NCI-H226 (cell line): ENCODE results near the gene IQGAP3.
A peak's percentile ranks its signal among the peaks of the same experiment; 100 is the strongest.
"Not testable (repeated sequence)": the region's sequence is repeated elsewhere in the genome, so short reads cannot be mapped to it uniquely, and the experiment has no call there.

Experiments
- DNase-seq: peaks from one replicate; pipeline ENCODE4 v3.0.0-alpha.2; 2015

The IQGAP3 gene

GRCh38 chr1:156592158-156592909 lies 20.0 kb upstream of the IQGAP3 start:
- DNase-seq: peak; percentile 25

DNA sequence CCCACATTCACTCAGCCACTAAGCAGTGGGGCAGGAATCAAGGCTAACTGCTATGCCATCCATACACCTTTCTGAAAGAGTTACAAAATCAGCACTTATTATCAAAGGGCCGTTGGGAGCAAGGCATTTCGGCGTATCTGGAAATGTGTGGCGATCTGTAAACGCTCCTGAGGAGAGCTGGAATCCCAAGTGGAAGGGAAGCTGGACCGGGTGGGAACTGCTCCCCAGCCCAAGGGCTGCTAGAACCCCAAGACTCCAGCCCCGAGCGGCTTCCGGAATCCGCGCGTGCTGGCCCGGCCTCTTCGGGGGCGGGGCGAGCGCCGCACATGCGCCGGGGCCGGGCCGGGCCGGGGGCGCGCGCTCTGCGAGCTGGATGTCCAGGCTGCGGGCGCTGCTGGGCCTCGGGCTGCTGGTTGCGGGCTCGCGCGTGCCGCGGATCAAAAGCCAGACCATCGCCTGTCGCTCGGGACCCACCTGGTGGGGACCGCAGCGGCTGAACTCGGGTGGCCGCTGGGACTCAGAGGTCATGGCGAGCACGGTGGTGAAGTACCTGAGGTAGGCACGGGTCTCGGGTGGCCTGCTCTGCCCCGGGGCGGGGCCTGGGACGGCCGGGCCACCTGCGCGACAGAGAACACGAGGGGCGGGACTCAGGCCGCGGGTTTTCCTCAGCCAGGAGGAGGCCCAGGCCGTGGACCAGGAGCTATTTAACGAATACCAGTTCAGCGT lies 19.2 kb upstream of the IQGAP3 start, which contains the start of gene NAXE:
Gene NAXE (plus strand): TSS at position 345 of the 726 bp plus-strand sequence. CDS start 29 bp downstream, at position 374.
- peak; percentile 72 for DNase-seq

- DNase-seq: no peak
Observed at GRCh38 chr1:156591181-156591431, 18.7 kb upstream of the IQGAP3 start.

DNA sequence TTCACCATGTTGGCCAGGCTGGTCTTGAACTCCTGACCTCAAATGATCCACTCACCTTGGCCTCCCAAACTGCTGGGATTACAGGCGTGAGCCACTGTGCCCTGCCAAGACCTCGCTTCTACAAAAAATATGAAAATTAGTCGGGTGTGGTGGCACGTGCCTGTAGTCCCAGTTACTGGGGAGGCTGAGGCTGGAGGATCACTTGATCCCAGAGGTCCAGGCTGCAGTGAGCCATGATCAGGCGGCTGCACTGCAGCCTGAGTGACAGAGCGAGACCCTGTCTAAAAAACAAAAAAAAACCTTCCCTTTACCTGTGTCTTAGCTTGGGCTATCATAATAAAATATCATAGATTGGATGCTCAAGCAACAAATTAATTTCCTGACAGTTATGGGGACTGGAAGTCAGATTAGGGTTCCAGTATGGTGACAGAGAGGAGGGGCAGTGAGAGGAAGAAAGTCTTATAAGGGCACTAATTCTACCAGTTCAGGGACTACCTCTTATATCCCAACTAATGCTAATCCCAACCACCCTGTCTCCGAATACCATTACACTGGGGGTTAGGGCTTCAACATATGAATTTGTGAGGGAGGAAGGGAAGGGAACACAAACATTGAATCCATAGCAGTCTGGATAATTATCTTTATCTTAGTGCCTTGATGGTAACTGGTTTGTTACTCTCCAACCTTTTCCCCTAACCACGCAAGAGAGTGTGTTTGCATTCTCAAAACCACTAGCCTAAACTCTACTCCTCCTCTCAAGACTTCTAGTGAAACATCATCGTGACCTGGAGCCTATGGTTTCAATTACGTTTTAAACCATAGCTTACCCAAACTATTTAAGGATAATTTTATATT lies 18.2 kb upstream of the IQGAP3 start:
- DNase-seq: no peak

DNA sequence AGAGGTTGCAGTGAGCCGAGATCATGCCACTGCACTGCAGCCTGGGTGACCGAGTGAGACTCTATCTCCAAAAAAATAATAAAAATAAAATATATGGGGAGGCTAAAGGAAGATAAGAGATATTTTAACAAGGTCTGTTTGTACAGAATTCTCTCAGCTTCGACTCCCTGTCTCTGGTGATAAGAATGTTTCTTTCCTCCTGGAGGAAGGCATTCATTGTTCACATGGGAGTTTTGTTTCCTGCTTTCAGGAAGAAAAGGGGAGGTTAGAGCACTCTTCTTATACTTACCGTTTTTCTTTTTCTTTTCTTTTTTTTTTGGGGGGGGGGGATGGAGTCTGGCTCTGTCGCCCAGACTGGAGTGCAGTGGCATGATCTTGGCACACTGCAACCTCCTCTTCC lies 17.2 kb upstream of the IQGAP3 start:
- no peak for DNase-seq

DNA sequence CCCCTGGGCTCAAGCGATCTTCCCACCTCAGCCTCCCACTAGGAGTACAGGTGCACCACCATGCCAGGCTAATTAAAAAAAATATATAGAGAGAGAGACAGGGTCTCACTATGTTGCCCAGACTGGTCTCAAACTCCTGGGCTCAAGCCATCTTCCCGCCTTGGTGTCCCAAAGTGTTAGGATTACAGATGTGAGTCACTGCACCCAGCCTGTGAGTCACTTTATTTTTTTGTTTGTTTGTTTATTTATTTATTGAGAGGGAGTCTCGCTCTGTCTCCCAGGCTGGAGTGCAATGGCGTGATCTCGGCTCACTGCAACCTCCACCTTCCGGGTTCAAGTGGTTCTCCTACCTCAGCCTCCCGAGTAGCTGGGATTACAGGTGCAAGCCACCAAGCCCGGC lies 15.6 kb upstream of the IQGAP3 start:
- not testable (repeated sequence) for DNase-seq

DNA sequence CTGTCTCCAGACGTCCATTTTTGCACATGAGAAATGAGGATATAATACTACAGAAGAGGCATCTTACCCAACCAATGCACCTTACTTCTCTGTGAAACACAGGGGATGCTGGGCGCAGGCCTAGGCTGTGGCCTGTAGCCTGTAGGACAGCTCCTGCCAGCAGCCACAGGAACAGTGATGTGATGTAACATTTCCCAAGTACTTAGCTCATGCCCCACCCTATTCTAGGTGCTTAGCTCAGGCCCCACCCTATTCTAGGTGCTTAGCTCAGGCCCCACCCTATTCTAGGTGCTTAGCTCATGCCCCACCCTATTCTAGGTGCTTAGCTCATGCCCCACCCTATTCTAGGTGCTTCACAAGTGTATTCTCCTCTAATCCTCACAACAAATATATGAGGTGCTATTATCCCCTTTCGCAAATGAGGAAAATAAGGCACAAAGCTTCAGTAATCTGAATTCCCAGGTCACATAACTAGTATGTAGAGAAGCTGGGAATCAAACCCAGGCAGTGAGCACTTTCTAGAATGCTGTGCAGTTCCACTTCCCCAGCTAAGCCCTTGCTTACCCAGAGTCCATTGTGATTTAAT lies 14.6 kb upstream of the IQGAP3 start:
- no peak for DNase-seq

DNA sequence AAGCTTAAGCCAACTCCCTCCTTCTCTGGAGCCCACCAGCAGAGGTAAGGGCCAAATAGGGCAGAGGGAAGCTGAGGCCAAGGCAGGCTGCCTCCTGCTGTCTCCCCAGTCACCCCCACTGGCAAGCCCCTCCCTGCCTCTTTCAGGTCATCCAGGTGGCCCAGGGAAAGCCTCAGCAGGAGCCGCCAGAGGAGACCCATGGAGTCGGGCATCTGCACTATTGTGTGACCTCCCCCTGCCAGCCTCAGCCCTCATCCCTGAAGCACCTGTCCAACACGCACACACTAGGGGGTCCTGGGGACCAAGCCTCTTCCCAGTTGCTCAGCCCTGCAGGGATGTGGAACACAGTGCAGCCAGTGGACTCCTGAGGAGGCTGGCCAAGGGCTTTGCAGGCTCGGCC lies 14.0 kb upstream of the IQGAP3 start:
- no peak for DNase-seq

- DNase-seq: no peak
Observed at GRCh38 chr1:156584813-156585212, 12.4 kb upstream of the IQGAP3 start.

DNA sequence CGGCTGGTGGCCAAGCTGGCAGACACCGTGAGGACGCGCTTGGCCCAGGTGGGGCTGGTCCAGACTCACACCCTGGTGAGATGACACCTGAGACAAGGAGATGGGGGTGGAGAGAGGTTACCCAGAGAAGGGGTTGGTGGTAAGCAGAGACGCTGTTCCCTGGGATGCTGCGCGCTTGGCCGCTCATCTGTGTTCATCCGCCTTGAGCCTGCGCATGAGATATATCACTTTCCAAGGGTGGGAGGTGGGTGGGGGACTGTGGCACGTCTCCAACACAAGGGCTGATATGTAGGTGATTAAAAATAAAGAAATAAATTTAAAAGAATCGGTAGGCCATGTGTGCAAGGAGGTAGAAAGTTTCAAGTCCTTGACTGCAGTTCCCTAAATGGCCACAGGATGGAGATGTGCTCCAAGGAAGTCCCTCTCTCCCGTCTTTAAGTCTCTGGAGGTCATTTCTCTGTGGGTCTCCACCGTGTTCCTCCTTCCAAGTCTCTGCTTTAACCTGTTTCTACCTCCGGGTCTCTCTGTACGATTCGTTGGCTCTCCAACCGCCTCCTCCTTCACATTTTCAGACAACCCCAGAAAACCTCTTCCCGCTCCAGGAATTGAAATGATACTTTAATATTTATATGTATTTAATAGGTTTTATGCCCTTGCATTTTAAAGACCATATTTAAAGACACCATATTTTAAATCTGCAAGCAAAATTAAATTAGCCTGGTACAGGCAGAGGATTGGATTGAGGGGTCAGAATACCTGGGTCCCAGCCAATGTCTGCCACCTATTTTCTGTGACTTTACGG lies 11.7 kb upstream of the IQGAP3 start:
- DNase-seq: peak; percentile 42

DNA sequence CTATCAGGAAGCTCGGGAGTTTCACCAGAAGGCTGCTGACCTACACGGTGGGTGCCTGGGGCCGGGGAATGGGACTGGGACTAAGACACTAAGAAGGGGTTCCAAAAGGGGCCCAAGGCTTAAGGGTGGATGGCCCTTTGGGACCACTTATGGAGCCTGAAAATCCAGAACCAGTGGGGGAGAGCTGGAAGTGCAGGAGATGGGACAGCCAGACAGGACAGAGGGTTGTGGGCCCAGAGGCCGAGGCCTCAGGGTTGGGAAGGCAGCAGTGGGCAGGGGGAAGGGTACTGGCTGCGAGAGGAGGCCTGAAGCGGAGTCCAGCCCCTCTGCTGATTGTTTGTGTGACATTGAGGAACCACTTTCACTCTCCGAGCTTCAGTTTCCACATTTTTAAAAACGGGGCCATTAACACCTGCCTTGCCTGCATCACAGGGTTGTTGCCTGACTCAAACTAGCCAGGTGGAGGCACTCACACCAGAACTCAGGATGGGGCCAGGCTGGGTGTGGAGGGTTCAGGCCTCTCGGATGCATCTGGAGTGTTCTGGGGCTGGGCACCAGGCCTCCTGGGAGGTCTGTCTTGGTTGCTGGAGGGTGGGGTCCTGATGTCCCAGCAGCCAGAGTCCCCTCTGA lies 10.1 kb upstream of the IQGAP3 start:
- DNase-seq: no peak

DNA sequence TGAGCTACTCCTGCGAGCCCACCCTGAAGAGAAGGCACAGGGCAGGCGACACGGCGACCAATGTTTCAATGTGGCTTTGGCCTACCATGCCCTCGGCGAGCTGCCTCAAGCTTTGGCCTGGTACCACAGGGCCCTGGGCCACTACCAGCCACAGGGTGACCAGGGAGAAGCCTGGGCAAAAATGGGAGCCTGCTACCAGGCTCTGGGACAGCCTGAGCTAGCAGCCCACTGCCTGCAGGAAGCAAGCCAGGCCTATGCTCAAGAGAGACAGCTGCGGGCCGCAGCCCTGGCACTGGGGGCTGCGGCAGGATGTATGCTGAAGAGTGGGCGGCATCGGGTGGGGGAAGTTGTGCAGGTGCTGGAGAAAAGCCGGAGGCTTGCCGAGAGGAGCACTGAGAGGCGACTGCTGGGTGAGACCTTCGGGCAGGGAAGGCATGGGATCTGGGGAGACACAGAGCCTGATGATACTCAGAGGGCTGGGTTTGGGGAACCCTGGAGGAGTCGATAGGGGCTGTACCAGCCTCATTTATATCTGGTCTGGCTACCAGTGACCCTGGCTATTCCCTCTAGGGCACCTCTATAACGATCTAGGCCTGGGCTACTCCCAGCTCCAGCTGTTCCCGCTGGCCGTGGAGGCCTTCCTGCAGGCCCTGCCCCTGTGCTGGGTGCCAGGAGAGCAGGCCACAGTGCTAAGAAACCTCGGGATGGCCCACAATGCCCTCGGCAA lies 9.5 kb upstream of the IQGAP3 start:
- no peak for DNase-seq

GRCh38 chr1:156579472-156579871 lies 7.1 kb upstream of the IQGAP3 start, which contains the start of gene TTC24:
Gene TTC24 (plus strand): TSS chr1:156579723. CDS start chr1:156581365, 1,642 bp downstream.
- DNase-seq: no peak

GRCh38 chr1:156578055-156578454 lies 5.7 kb upstream of the IQGAP3 start:
- no peak for DNase-seq

GRCh38 chr1:156577550-156577949 lies 5.2 kb upstream of the IQGAP3 start:
- DNase-seq: no peak

GRCh38 chr1:156574039-156574633 lies 1.8 kb upstream of the IQGAP3 start:
- no peak for DNase-seq

- DNase-seq: no peak
Observed at GRCh38 chr1:156572663-156573018, 276 bp upstream of the IQGAP3 start.

DNA sequence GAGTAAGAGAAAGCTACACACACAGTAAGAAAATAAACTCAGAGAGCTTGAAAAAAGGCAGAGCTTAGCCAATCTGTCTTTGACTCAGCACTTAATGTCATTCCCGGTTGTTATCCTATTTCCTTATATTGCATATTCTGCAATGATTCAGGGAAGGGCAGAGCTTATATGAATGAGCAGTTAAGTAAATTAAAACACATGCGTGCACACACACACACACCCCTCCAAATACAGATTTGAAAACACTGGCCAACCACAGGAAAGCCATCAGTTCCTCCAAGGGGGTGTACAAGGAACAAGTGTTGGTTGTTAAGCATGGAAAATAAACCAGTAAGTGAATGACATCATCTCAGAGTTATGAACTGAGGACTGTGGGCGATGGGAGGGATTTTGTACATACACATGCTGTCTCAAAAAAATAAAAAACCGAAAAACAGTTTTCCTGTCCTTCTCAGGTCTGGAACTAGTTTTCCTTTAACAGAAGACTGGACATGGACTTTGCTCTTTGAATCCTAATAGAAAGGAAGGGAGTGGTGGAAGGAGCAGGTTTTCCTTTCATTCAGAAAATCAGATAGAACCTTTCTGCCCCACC lies 1.0 kb downstream of the IQGAP3 start:
- DNase-seq: peak; percentile 66

GRCh38 chr1:156566436-156566835 lies 5.9 kb downstream of the IQGAP3 start:
- DNase-seq: no peak

DNA sequence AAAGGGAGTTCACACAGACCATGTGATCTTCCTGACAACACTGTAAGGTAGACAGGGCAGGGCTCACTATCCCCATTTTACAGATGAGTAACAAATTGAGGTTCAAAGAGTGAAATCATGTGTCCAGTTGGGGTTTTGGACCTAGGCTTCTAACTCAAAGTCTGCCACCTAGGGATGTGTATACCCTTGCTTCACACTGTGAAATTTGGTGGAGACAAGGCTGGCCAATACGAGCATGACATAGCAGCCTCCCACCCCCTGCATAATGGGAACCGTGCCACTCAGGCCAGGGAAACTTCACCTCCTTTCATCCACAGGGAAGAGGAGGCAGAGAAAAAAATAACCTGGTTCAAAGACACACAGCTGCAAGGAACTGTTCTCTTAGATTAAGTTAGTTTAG lies 6.8 kb downstream of the IQGAP3 start:
- DNase-seq: no peak
